HS-27A (cell line): Measurements from ENCODE around the gene WFDC11.

Experiments
- DNase-seq: peaks from one replicate; pipeline ENCODE4 v3.0.0-alpha.2; 2012; ENCODE audit warnings: low read depth, missing footprints

WFDC11 gene

DNA sequence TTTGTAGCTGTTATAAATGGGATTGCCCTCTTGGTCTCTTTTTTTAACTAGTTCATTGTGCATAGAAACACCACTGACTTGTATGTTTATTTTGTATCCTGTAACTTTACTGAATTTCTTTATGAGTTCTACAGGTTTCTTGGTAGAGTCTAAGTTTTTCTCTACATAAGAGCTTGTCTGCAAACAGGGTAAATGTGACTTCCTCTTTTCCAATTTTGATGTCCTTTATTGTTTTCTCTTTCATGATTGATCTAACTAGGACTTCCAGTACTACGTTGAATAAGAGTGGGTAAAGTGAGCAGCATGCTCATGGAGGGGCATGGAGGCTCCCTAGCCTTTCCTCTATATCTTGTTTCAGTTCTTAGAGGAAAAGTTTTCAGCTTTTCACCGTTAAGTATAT is 43.5 kb downstream of the WFDC11 start:
- DNase-seq: no peak

DNA sequence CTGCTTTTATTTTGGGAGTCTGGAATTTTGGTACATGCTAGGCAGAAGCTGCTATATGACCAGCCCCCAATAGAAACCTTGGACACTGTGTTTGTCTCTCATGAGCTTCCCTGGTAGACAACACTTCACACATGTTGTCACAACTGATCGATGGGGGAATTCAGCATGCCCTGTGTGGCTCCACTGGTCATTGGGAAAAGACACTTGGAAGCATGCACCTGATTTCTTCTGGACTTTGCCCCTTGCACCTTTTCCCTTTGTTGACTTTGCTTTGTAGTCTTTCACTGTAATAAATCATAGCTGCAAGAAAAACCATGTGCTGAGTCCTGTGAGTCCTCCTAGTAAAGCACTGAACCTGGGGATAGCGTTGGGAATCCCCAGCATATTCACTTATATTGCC is 48.4 kb downstream of the WFDC11 start:
- DNase-seq: no peak

- DNase-seq: no peak
These were observed 52.4 kb downstream of the WFDC11 start for GRCh38 chr20:45617591-45617990.

GRCh38 chr20:45612314-45612713 is 57.7 kb downstream of the WFDC11 start:
- no peak for DNase-seq

- peak; percentile 27 for DNase-seq
These were observed 59.0 kb downstream of the WFDC11 start for GRCh38 chr20:45611054-45611453.

- no peak for DNase-seq
These were observed 62.2 kb downstream of the WFDC11 start for GRCh38 chr20:45607810-45608209.
